ENCODE measurements around the gene PABPN1. TPM values are rescaled to one million over a fixed set of nuclear protein-coding genes. Genes with fewer than 3 reads are reported as not detected.

Gene PABPN1
- total and polyA plus RNA-seq, 2 of the 13 experiments (the other 11 are each of a cell fraction or from before 2014, with no cell fraction given) = 233 to 524 TPM

DNA sequence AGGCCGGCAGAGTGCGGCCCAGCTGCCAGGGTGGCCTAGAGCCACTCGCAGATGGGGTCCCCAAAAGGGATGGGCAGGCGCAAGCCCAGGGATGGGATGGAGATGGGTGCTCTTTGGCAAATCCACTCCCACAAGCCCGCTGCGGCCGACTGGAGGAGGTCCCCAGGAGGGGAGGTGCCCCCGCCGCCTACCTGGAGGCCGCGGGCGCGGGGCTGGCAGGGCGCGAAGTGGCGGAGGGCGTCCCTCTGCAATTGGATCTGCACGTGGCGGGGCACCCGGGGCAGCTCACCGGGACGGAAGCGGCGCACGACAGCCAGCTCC lies 19.3 kb upstream of the PABPN1 start (continued):
- TF ChIP-seq ZFP37 (CRISPR knock-in tag; IDR thresholded peaks at IDR 0.05; ENCODE audit: borderline replicate concordance) (peak; percentile 98), PAX8 (CRISPR knock-in tag; IDR thresholded peaks at IDR 0.05; ENCODE audit: borderline replicate concordance) (no peak; the same call in 1 of the 2 replicates), KIAA2018 (CRISPR knock-in tag; IDR thresholded peaks at IDR 0.05; ENCODE audit: borderline replicate concordance) (no peak; the same call in 1 of the 2 replicates), ZNF546 (CRISPR knock-in tag; conservative IDR thresholded peaks at IDR 0.05) (peak; percentile 69; the same call in 1 of the 2 replicates), HDAC2 (CRISPR knock-in tag; IDR thresholded peaks at IDR 0.05) (peak; percentile 89), CERS6 (CRISPR knock-in tag; IDR thresholded peaks at IDR 0.05) (0 out of 2 replicates have a peak, but pooled peaks have one; percentile 76), JUNB (CRISPR knock-in tag; IDR thresholded peaks at IDR 0.05; ENCODE audit: borderline replicate concordance) (no peak), KDM5B (CRISPR knock-in tag; IDR thresholded peaks at IDR 0.05; ENCODE audit: borderline replicate concordance) (no peak; the same call in 1 of the 2 replicates), CBX1 (IDR thresholded peaks at IDR 0.05; ENCODE audit: low read depth) (peak; percentile 97), ZNF790 (CRISPR knock-in tag; IDR thresholded peaks at IDR 0.05; ENCODE audit: borderline replicate concordance) (peak; percentile 99; the same call in 1 of the 2 replicates), ZNF232 (CRISPR knock-in tag; IDR thresholded peaks at IDR 0.05; ENCODE audit: borderline replicate concordance) (peak; percentile 95), NRL (CRISPR knock-in tag; IDR thresholded peaks at IDR 0.05; ENCODE audit: borderline replicate concordance) (peak; percentile 94), ZNF343 (CRISPR knock-in tag; IDR thresholded peaks at IDR 0.05) (peak; percentile 87; the same call in 1 of the 2 replicates), SRY (CRISPR knock-in tag; IDR thresholded peaks at IDR 0.05) (no peak), PPARG (CRISPR knock-in tag; conservative IDR thresholded peaks at IDR 0.05) (0 out of 2 replicates have a peak, but pooled peaks have one; percentile 44)
- TF ChIP-seq, protein P1, sequence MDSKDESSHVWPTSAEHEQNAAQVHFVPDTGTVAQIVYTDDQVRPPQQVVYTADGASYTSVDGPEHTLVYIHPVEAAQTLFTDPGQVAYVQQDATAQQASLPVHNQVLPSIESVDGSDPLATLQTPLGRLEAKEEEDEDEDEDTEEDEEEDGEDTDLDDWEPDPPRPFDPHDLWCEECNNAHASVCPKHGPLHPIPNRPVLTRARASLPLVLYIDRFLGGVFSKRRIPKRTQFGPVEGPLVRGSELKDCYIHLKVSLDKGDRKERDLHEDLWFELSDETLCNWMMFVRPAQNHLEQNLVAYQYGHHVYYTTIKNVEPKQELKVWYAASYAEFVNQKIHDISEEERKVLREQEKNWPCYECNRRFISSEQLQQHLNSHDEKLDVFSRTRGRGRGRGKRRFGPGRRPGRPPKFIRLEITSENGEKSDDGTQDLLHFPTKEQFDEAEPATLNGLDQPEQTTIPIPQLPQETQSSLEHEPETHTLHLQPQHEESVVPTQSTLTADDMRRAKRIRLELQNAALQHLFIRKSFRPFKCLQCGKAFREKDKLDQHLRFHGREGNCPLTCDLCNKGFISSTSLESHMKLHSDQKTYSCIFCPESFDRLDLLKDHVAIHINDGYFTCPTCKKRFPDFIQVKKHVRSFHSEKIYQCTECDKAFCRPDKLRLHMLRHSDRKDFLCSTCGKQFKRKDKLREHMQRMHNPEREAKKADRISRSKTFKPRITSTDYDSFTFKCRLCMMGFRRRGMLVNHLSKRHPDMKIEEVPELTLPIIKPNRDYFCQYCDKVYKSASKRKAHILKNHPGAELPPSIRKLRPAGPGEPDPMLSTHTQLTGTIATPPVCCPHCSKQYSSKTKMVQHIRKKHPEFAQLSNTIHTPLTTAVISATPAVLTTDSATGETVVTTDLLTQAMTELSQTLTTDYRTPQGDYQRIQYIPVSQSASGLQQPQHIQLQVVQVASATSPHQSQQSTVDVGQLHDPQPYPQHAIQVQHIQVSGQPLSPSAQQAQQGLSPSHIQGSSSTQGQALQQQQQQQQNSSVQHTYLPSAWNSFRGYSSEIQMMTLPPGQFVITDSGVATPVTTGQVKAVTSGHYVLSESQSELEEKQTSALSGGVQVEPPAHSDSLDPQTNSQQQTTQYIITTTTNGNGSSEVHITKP (CRISPR knock-in tag; IDR thresholded peaks at IDR 0.05; ENCODE audit: low read depth) = no peak; the same call in 1 of the 2 replicates
